Frontal cortex (tissue), 4 donors: Measurements from ENCODE around the gene SEMA4D. TPM values are rescaled to one million over a fixed set of nuclear protein-coding genes. Genes with fewer than 3 reads are reported as not detected.
"Not testable (repeated sequence)": the region's sequence is repeated elsewhere in the genome, so short reads cannot be mapped to it uniquely, and the experiment has no call there.

Experiments used
- DNase-seq, 2 donors: peaks; one replicate each; pipeline ENCODE4 v3.0.0; 2012; ENCODE audit warnings: low spot score in 2 of 2
- FAIRE-seq: peaks from 2 replicates; lab custom pipeline; 2012; peaks lifted over from hg19 to GRCh38; lab: Jason Lieb, UNC
- total RNA-seq: library from RNA; depleted of rRNA; stranded (reverse); fragments of >200 nt; gene quantifications from one replicate; pipeline ENCODE4 v1.2.3, GENCODE V29; 2014
- donor health status: control.
- donor health status: control.
- donor health status: control.

The SEMA4D gene
- total RNA-seq, 1 donor from 2014 or later = 7.7 TPM

GRCh38 chr9:89352451-89352850, 145.5 kb downstream of the SEMA4D start:
- DNase-seq (no peak), FAIRE-seq (no peak)

DNA sequence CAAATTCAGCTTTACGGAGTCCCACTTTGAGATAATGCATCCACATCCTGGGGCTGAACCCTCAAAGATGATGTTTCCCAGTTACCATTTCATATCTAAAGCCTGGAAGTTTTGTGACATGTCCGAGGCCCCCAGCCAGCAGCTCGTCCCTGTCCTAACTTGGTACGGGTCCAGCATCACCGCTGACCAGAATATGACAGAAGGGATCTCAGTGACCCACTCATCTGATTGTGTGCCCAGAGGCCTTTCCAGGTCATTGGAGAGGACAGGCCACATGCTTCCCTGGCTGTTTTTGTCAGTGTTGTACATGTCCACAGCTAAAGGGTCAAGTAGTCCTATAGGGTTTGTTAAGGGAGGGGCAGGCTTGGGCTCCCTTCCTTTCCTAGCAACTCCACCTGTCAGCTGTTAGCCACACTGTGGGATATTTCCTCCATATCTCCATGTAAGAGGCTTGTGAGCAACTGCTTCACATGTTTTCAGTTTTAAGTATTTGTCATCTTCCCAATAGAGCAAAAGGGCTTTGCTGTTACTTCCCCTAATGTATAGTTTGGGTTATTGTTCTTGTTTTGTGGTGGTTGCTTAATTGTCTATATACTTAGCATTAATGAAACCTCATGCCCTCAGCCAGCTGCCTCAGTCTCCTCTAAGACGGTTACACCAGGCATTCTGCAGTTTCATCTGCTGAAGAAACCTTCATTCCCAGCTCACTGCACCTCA, 146.2 kb downstream of the SEMA4D start:
- FAIRE-seq (no peak), DNase-seq (no peak)

DNA sequence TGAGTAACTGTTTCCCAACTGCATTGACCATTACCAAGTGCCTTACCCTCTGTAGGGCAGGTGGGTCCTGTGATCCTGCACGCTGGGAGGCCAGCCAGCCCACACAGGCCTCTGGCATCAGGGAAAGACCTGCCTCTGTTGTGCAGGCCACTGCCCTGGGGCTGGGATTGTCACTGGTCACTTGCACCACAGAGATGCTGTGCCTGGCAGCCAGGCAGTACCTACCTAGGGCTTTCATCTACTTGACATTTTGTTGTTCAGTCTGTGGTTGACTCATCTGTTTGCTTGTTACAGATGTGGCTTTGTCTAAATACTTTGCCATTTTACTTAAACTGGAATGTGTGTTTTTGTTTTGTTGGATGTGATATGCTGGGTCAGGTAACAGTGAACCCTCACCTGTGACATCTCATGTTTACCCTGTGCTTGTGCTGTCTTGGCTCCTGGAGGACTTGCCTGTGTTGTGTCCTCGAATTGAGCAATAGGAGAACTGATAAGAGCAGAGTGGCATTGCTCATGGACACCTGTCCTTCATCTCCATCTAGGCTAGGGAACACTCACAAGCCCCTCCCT, 146.8 kb downstream of the SEMA4D start:
- FAIRE-seq = no peak
- no peak for DNase-seq

- no peak for FAIRE-seq
- no peak for DNase-seq
Measured at GRCh38 chr9:89349607-89350006, 148.3 kb downstream of the SEMA4D start.

- FAIRE-seq (no peak), DNase-seq (no peak)
Measured at GRCh38 chr9:89347651-89348050, 150.3 kb downstream of the SEMA4D start.

DNA sequence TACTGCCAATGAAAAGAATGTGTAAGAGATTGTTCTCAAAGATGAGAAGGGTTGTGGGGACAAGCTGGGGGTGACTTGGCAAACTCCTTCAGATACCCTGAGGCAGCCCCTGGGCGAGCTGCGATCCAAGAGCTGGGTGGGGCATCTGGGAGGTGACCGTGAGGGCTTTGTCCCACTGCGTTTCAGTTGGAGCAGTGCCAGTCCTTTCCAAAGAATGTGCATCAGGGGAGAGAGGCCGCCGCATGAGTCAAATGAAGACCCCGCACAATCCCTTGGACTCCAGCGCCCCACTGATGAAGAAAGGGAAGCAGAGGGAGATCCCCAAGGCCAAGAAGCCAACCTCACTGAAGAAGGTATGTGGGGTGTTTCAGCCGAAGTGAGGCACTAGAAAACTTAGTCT, 151.2 kb downstream of the SEMA4D start:
- no peak for DNase-seq
- no peak for FAIRE-seq

DNA sequence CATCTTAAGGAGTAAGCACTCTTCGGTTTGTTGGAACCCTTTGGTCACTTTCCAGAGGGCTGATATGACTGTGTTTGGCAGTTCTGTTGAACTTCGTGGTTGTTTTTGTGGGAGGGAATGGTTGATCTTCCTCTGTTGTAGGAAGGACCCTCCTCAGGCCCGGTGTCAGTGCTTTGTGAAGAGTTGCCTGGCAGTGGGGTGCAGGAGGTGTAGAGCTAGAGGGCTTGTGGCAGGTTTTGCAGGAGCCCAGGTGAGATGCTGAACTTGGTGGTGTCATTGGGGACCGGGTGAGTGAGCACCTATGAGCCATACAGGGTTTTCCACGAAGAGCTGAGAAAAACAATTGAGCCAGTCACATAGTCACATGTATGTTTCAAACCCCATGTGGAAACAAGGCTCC, 152.4 kb downstream of the SEMA4D start:
- DNase-seq (no peak), FAIRE-seq (no peak)

- not testable (repeated sequence) for FAIRE-seq, DNase-seq
Measured at GRCh38 chr9:89343812-89344211, 154.1 kb downstream of the SEMA4D start.

DNA sequence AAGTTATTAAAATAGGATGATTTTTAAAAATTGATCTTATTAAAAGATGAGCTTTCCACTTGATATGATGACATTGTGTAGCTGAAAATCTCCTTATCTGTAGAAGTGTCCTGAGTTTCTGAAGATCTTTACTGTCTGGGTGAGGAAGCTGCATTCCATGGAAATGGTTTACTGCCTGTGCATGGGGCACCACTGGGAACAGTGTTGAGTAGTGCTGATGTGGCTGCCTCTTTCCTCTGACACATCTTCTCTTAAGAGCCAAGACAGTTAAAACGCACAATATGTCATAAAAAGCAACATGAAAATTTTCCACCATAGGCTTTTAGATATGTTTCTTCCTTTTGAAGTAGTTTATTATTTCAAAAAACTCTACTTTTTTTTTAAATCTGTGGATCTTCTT, 155.0 kb downstream of the SEMA4D start:
- DNase-seq = no peak
- FAIRE-seq = no peak

- DNase-seq (no peak), FAIRE-seq (no peak)
Measured at GRCh38 chr9:89342213-89342612, 155.7 kb downstream of the SEMA4D start.

- FAIRE-seq = no peak
- no peak for DNase-seq
Measured at GRCh38 chr9:89340332-89340731, 157.6 kb downstream of the SEMA4D start.

DNA sequence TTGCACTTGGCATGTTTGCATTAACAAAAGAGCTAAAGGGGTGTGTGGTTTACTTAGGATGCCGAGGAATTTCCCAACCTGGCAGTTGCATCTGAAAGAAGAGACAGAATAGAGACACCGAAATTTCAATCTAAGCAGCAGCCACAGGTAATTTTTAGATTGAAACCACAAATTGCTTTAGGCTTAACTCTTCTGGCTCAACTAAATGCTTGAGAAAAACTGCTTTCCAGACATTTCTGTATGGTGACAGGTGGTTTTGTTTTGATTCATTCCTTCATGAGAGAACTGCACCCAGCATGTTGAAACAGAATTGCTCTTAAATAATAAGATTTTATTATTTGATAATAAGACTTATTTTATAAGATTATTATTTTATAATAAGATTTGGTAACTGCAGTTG, 158.1 kb downstream of the SEMA4D start:
- no peak for DNase-seq
- FAIRE-seq = no peak

GRCh38 chr9:89330513-89330912, 167.4 kb downstream of the SEMA4D start:
- DNase-seq (no peak), FAIRE-seq (no peak)

DNA sequence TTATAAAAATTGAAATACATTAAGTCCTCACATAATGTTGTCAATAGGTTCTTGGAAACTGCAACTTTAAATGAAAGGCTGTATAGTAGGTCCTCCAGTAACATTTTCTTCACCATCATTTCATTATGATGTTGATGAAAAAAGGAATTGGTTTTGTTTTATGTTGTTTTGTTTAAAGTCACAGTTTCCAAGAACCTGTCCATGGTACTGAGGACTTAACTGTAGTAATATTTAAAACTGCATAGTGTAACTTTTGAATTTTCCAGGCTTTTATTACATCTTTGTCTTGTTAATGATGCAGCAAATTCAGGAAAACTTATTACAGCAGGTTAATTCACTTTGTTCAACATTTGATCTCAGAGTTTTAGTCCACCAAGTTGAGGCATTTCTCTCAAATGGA, 168.0 kb downstream of the SEMA4D start:
- FAIRE-seq (no peak), DNase-seq (no peak)

DNA sequence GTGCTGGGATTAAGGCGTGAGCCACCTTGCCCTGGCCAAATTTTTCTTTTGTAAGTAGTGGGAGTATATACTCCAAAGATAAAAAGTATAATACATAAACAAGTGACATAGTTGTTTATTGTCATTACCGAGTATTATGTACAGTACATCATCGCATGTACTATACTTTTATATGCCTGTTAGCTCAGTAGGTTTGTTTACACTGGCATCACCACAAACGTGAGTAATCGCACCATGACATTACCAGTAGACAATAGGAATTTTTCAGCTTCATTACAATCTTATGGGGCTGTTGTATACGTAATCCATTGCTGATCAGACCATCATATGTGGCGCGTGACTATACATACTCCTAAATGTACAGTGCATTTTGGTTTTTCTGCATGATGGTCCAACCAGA, 169.8 kb downstream of the SEMA4D start:
- DNase-seq = no peak
- FAIRE-seq = no peak

GRCh38 chr9:89325733-89326132, 172.2 kb downstream of the SEMA4D start:
- DNase-seq = no peak

GRCh38 chr9:89323390-89323789, 174.5 kb downstream of the SEMA4D start:
- no peak for FAIRE-seq

More at GRCh38 chr9:89325733-89326132, 172.2 kb downstream of the SEMA4D start:
- no peak for FAIRE-seq

DNA sequence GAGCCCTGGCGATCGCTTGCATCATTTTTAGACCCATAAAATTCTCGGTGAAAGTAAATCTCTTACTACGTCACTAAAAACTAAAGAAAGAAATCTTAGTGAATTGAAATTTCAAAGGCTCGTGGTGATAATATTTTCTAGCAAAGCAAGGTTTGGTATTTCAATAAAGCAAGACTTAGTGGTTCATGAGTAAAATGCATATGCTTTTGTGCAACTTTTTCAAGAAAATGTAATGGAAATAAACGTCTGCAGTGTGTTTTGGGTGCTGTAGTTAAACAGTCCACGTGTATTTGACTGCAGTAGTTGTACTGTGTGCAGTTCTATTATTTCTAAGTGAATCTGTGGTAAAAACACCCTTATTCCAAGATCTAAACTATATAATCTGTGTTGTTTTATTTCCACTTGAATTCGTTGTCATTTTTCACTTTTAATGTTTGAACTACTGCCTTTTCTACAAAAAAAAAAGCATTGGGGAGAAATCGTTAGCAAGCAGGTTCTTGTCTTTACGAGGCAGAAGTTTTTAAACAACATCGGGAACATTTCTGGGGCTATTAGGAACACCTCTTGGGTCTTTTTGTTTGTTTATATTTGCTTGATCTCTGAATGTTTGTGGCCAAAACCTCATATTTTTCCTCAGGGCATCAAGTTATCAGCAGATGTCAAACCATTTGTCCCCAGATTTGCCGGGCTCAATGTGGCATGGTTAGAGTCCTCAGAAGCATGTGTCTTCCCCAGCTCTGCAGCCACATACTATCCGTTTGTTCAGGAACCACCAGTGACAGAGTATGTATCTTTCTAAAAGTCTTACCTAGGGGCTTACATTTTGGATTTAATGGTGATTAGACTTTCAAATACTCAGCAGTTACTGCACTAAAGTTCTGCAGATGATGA, 178.7 kb downstream of the SEMA4D start:
- FAIRE-seq (no peak), DNase-seq (peak in 1 of 2 donors; percentile 22)

More at GRCh38 chr9:89323390-89323789, 174.5 kb downstream of the SEMA4D start:
- no peak for DNase-seq

DNA sequence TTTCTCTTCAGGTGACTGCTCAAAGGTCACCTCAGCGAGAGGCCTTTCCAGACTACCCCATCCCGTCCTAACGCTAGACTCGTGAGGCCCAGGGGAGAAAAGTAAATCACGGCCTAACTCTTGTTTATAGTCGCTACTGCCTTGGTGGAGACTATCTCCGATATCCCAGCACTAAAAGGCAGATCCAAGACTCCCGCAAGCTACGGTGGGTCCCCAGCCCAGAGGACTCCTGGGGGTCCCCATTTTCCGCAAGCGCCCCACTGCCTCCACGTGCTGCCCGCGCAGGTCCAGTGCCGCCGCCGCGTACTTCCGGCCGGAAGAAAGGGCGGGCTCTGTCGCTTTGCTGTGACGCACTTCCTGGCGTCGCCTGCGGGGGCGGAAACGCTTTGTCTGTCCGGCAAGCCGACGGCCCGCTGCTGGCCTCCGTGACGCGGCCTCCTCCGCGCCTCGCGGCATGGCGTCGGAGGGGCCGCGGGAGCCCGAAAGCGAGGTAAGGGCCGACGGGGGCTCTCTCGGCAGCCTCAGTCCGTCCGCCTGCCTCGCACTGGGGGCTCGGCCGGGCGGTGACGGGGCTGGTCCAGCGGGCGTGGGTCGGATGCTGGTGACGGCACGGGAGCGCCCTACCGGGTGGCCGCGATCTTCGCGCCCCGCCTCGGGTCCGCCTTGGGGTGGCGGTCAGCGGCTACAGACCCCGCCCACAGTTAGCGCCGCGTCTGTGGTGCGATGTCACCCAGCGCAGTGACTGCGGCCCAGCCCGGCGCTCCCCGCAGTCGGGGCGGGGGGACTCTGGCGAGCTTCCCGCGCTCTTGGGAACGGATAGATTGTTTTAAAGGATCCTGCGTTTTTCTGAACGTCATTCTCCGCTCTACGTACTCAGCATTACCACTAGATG, 179.5 kb downstream of the SEMA4D start, which contains the start of gene SECISBP2:
TSS of gene SECISBP2 (plus strand) at position 378 of the 892 bp plus-strand sequence. CDS start at position 455, 77 bp downstream.
- FAIRE-seq (peak; percentile 48), DNase-seq (peak; percentile 90 to 92)

DNA sequence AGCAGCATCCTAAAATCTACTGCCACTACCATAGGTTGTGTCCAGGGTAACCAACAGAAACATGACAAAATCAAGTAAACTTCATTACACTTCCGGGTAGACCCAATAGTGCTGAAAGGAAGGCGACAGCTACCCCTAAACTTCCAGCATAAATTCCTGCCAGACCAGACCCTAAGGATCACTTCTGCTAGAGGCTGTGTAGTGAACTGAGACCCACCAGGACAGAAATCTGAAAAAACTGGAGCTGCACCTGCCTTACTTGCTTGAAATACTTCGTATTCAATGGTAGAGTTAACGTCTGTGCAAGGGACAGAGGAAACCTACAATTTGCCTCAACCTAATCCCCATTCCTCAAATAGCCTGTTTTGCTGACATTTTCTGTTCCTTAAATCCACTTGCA, 180.6 kb downstream of the SEMA4D start:
- DNase-seq (no peak), FAIRE-seq (no peak)
